SK-N-SH (cell line): Measurements from ENCODE around the gene UPB1. TPM values are rescaled to one million over a fixed set of nuclear protein-coding genes. Genes with fewer than 3 reads are reported as not detected.
A peak's percentile ranks its signal among the peaks of the same experiment; 100 is the strongest.

Experiments used
- CTCF ChIA-PET: fragments of 300-600, 350-600 bp; formaldehyde crosslinking; extraction: SDS; loops from one replicate; lab custom pipeline; 2021; lab: Yijun Ruan, JAX
- POLR2A ChIA-PET: fragments of 350-600 bp; sonication (Branson Sonifier 250); formaldehyde crosslinking; extraction: SDS; loops from one replicate; lab custom pipeline; 2020; ENCODE audit warnings: antibody characterized with exemption, inconsistent platforms; lab: Yijun Ruan, JAX
- DNase-seq: peaks from one replicate; pipeline ENCODE4 v3.0.0; 2012
- H2AFZ ChIP-seq: fragments of 200-600 bp; sonication (generic); 2 replicates; pipeline ENCODE4 v1.8.1; 2016; ENCODE audit warnings: antibody characterized with exemption, mild to moderate bottlenecking, low read depth
- H3F3A ChIP-seq: fragments of 200-600 bp; sonication (generic); replicated peaks from 2 replicates; pipeline ENCODE3; 2016; ENCODE audit warnings: antibody characterized with exemption, mild to moderate bottlenecking; ENCODE audit not compliant: insufficient read depth
- H3K27ac ChIP-seq, 2 experiments: fragments of 200-500 bp in 1 of 2; fragments of 200-600 bp in 1 of 2; sonication (Bioruptor generic) in 1 of 2; sonication (generic), shearing (Covaris generic) in 1 of 2; 2 replicates each; pipeline versions ENCODE4 v1.5.1 to v1.6.1; 2014 to 2016; ENCODE audit warnings: low read depth in 2 of 2, inconsistent platforms in 1 of 2, low read length in 1 of 2, mild to moderate bottlenecking in 1 of 2, mixed read lengths in 1 of 2
- H3K27me3 ChIP-seq: fragments of 200-600 bp; sonication (generic), shearing (Covaris generic); 2 replicates; pipeline ENCODE4 v1.6.1; 2016; ENCODE audit warnings: mixed run types; ENCODE audit not compliant: insufficient read depth
- H3K36me3 ChIP-seq, 2 experiments: fragments of 200-500 bp in 1 of 2; fragments of 200-600 bp in 1 of 2; sonication (Bioruptor generic) in 1 of 2; sonication (generic) in 1 of 2; replicated peaks in 1 of 2; 2 replicates each; pipeline versions ENCODE3 to v1.5.1; 2014 to 2016; ENCODE audit warnings: low read length in 1 of 2, mild to moderate bottlenecking in 1 of 2; ENCODE audit not compliant: insufficient read depth in 2 of 2, control insufficient read depth in 1 of 2
- H3K4me1 ChIP-seq, 2 experiments: fragments of 200-500 bp in 1 of 2; fragments of 200-600 bp in 1 of 2; sonication (Bioruptor generic) in 1 of 2; sonication (generic), shearing (Covaris generic) in 1 of 2; 2 replicates each; pipeline versions ENCODE4 v1.5.1 to v1.6.1; 2014 to 2016; ENCODE audit warnings: low read depth in 1 of 2, low read length in 1 of 2, mixed run types in 1 of 2; ENCODE audit not compliant: insufficient read depth in 2 of 2, control insufficient read depth in 1 of 2
- H3K4me2 ChIP-seq: fragments of 200-600 bp; sonication (generic), shearing (Covaris generic); 2 replicates; pipeline ENCODE4 v1.6.1; 2017; ENCODE audit warnings: mixed run types
- H3K4me3 ChIP-seq, 2 experiments: fragments of 200-500 bp in 1 of 2; fragments of 200-600 bp in 1 of 2; sonication (Bioruptor generic) in 1 of 2; sonication (generic), shearing (Covaris generic) in 1 of 2; 2 replicates each; pipeline versions ENCODE4 v1.5.1 to v1.8.1; 2014 to 2016; ENCODE audit warnings: low read depth in 2 of 2, inconsistent platforms in 1 of 2, low read length in 1 of 2, mild to moderate bottlenecking in 1 of 2, mixed read lengths in 1 of 2, moderate library complexity in 1 of 2
- H3K79me2 ChIP-seq: fragments of 200-600 bp; sonication (generic); 2 replicates; pipeline ENCODE4 v1.8.1; 2017; ENCODE audit warnings: mild to moderate bottlenecking; ENCODE audit not compliant: insufficient read depth
- H3K9ac ChIP-seq: fragments of 200-600 bp; sonication (generic); 2 replicates; pipeline ENCODE4 v1.6.1; 2017; ENCODE audit warnings: mixed run types
- H3K9me2 ChIP-seq: fragments of 200-600 bp; sonication (generic); 2 replicates; pipeline ENCODE4 v1.6.1; 2017; ENCODE audit warnings: mixed run types
- H3K9me3 ChIP-seq: fragments of 200-600 bp; sonication (generic); 2 replicates; pipeline ENCODE4 v1.6.1; 2017; ENCODE audit warnings: mixed run types, mild to moderate bottlenecking, moderate library complexity
- H4K20me1 ChIP-seq: fragments of 200-600 bp; sonication (generic); 2 replicates; pipeline ENCODE4 v1.6.1; 2017; ENCODE audit warnings: mild to moderate bottlenecking, mixed run types; ENCODE audit not compliant: insufficient read depth
- CHD2 ChIP-seq: fragments of 150-350 bp; IDR thresholded peaks from 2 replicates; pipeline ENCODE4 v1.6.1; 2018; ENCODE audit warnings: low read length; ENCODE audit not compliant: partially characterized antibody
- CTCF ChIP-seq: fragments of 200-600 bp; sonication (generic); IDR thresholded peaks from 2 replicates; pipeline ENCODE4 v1.6.1; 2017; ENCODE audit warnings: antibody characterized with exemption, mild to moderate bottlenecking, moderate library complexity
- EP300 ChIP-seq, 2 experiments: IDR thresholded peaks; 2 replicates each; pipeline versions ENCODE4 v1.4.0 to v1.6.1; 2012; ENCODE audit warnings: borderline replicate concordance in 1 of 2, low read depth in 1 of 2, low read length in 1 of 2
- FOSL2 ChIP-seq: IDR thresholded peaks from 2 replicates; pipeline ENCODE4 v1.4.0; 2012; ENCODE audit warnings: low read depth, mild to moderate bottlenecking, moderate library complexity, borderline replicate concordance
- FOXM1 ChIP-seq: IDR thresholded peaks from 2 replicates; pipeline ENCODE4 v1.4.0; 2012; ENCODE audit warnings: low read depth, mild to moderate bottlenecking
- GATA2 ChIP-seq: sonication (generic); formaldehyde crosslinking; IDR thresholded peaks from 2 replicates; pipeline ENCODE4 v1.5.0; 2020; ENCODE audit warnings: mild to moderate bottlenecking, missing genetic modification reagents
- IRF3 ChIP-seq: fragments of 150-350 bp; IDR thresholded peaks from 2 replicates; pipeline ENCODE4 v1.6.1; 2016; ENCODE audit warnings: mild to moderate bottlenecking, low read depth, low read length
- MXI1 ChIP-seq: IDR thresholded peaks from 2 replicates; pipeline ENCODE4 v1.6.1; 2012; ENCODE audit warnings: mild to moderate bottlenecking, low read depth, low read length, improper control_type of control experiment
- RAD21 ChIP-seq: IDR thresholded peaks from 2 replicates; pipeline ENCODE4 v1.6.1; 2012; ENCODE audit warnings: mild to moderate bottlenecking, low read length
- RCOR1 ChIP-seq: fragments of 150-350 bp; IDR thresholded peaks from 2 replicates; pipeline ENCODE4 v1.6.1; 2017; ENCODE audit warnings: antibody characterized with exemption, low read length
- SMC3 ChIP-seq: IDR thresholded peaks from 2 replicates; pipeline ENCODE4 v1.6.1; 2012; ENCODE audit warnings: low read depth, low read length, improper control_type of control experiment
- TAF1 ChIP-seq: IDR thresholded peaks from 2 replicates; pipeline ENCODE4 v1.6.1; 2012; ENCODE audit warnings: low read depth, mild to moderate bottlenecking, low read length, moderate library complexity, borderline replicate concordance
- TCF12 ChIP-seq: IDR thresholded peaks from 2 replicates; pipeline ENCODE4 v1.4.0; 2012
- TEAD4 ChIP-seq: IDR thresholded peaks from 2 replicates; pipeline ENCODE4 v1.4.0; 2012; ENCODE audit warnings: mild to moderate bottlenecking, borderline replicate concordance; ENCODE audit not compliant: insufficient read depth
- ZBTB33 ChIP-seq: IDR thresholded peaks from 2 replicates; pipeline ENCODE4 v1.4.0; 2012; ENCODE audit warnings: low read depth, borderline replicate concordance
- WGBS: methylation state at CpG from one replicate; pipeline ENCODE4 v1.1.6; 2017; ENCODE audit warnings: low lambda C conversion rate; 5-methylcytosine and 5-hydroxymethylcytosine counted together
- polyA plus RNA-seq, 3 experiments: library from polyadenylated mRNA; depleted of rRNA; stranded (reverse); fragments of >200 nt; gene quantifications; 2 replicates each; pipeline ENCODE4 v1.2.3, GENCODE V29; 2012

UPB1 gene
- polyA plus RNA-seq, 1 of the 3 experiments (the other 2 are of a cell fraction), result 0.30 TPM

- H4K20me1 ChIP-seq, result no peaks in the 10 kb centered on the region
- no peaks in the 10 kb centered on the region for H3K9me2 ChIP-seq
- no peak for DNase-seq
- no peak overlapping the region for H3K4me3 ChIP-seq
- no peaks in the 10 kb centered on the region for H3K36me3 ChIP-seq
- H3K4me1 ChIP-seq, result peaks cover 26 to 84% of the 10 kb centered on the region in 2 experiments
- ChIA-PET CTCF (interaction anchor here (1.4 to 2.3 kb wide), 4 partner anchors 22 to 256 kb away, joined by 4 to 7 read pairs (median 5); no protein-coding TSS in a partner anchor), POLR2A (interaction anchor here (1.2 kb wide), 1 partner anchor 175 kb away, joined by 3 read pairs; the partner anchor contains the start of gene SPECC1L)
- no peaks in the 10 kb centered on the region for H3K27me3 ChIP-seq
- H3K79me2 ChIP-seq, result no peaks in the 10 kb centered on the region
- no peak overlapping the region for H2AFZ ChIP-seq
- 45% methylated on average over 3 of the region's 3 CpGs for WGBS
- no peaks in the 10 kb centered on the region for H3F3A ChIP-seq
- peak overlapping the region; percentile 47; the same call in 1 of the 2 replicates for H3K4me2 ChIP-seq
- no peak overlapping the region for H3K9ac ChIP-seq
- H3K9me3 ChIP-seq, result 0 out of 2 replicates have a peak, but pooled peaks cover 1% of the 10 kb centered on the region
- TF ChIP-seq SMC3 (no peak), FOXM1 (no peak), GATA2 (peak; percentile 32; the same call in 1 of the 2 replicates), TEAD4 (no peak), EP300 (IDR thresholded peaks at IDR 0.05; ENCODE audit: borderline replicate concordance in 1 of 2, low read depth in 1 of 2, low read length in 1 of 2) (peak in 1 of 2 experiments; percentile 82; a peak in 2 of 4 replicates), RAD21 (no peak; the same call in 1 of the 2 replicates), CTCF (no peak), FOSL2 (no peak), RCOR1 (peak; percentile 68; the same call in 1 of the 2 replicates), MXI1 (no peak), CHD2 (no peak), ZBTB33 (no peak), TAF1 (no peak), IRF3 (no peak), TCF12 (peak; percentile 56)
- H3K27ac ChIP-seq, result peak overlapping the region in 1 of 2 experiments; percentile 97; a peak in 2 of 4 replicates
Observed at GRCh38 chr22:24446260-24446611, 48.9 kb upstream of the UPB1 start.
